ENCODE results near the gene AGTPBP1.

AGTPBP1 gene

DNA sequence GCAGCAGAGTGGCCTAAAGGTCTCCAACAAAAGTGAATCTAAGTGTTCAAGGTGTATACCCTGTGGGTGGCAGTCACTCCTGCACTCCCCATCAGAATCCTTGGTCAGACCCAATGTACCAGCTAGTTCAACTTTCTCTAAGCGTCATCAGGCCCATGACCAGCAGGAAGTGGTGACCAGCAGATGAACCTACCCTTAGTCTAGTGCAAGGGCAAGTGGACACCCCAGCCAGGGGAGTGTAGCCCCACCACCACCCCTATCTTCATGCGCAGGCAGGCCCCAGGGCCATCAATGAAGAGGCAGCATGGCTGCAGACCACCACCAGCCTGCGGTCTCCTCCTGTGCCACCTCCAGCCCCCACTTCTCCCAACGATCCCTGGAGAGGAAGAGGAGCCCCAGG is 213.1 kb downstream of the AGTPBP1 start:
- DNase-seq: no peak

DNA sequence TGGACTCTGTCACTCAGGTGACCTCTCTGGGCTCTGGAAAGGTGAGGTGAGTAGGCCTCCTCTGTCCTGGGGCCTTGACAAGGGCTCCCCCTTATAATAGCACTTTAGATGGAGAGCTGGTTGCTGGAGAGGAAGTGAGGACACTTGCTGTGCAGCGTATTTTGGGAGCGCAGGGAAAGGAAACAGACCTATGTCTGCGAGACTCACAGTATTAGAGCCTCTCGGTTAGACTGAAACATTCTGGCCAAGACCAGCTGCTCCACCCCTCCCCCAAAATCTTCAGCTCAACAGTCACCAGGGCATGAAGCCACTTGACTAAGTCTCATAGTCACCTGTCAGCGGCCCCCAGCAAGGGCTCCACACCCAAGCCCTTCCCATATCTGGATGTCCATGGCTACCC is 213.6 kb downstream of the AGTPBP1 start:
- DNase-seq: no peak

DNA sequence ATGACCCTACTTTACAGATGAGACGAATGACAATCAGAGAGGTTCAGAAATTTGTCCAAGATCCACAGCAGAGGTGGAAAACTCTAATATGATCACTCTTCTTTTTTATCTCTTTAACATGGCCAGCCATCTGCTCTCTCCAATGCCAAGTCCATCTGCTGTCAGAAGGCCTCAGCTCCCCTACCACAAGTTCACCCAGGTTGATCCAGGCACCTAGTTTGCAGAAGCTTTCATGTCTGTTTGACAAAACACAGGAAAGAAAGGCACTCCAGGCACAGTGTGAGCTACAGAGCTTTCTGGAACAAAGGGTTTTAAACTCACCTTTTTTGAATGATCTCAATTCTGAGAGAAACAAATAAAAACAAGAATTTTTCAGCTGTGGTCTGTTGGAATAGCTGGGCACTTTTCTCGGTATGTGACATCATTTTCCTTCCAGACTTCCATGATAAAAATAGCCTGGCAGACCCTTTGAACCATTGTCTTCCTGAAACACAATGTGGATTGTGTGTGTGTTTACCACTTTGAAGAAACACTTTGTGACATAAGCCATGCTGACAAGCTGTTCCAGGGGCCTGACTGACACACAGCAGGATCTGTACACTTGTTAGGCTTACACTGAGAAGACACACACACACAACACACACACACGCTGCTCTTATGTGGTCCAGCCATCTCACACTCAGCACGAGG is 214.3 kb downstream of the AGTPBP1 start:
- no peak for DNase-seq

DNA sequence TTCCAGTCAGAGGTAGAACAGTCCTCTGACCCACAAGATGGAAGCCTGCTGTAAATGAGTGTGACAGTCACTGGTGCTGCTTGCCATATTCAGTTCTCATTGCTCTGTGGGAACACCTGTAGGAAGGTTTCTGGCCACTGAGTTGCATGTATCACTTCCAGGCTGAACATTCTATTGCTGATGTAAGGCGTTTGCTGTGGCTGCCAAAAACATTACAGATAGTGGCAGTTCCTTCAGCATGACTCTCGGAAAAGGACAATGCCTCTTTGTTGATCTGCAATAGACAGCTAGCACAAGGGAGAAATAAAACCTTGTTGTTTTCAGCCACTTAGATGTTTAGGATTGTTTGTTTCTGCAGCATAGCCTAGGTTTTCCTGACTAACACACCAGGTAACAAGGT is 217.2 kb downstream of the AGTPBP1 start:
- no peak for DNase-seq

DNA sequence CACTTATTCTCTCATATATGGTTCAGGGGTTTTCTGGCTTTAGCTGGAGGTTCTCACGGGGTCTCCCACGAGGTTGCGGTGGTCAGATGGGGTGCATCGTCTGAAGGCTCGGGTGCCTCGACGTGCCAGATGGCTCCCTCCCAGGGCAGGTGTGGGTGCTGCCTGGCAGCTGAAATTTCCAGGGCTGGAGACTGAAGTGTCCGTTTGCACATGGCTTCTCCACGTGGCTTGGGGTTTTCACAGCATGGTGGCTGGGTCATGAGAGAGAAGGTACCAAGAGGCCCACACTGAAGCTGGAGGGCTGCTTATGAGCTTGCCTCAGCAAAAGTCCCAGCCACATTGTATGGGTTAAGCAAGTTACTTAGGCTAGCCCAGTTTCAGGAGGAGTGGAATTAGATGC is 218.6 kb downstream of the AGTPBP1 start:
- DNase-seq: no peak

DNA sequence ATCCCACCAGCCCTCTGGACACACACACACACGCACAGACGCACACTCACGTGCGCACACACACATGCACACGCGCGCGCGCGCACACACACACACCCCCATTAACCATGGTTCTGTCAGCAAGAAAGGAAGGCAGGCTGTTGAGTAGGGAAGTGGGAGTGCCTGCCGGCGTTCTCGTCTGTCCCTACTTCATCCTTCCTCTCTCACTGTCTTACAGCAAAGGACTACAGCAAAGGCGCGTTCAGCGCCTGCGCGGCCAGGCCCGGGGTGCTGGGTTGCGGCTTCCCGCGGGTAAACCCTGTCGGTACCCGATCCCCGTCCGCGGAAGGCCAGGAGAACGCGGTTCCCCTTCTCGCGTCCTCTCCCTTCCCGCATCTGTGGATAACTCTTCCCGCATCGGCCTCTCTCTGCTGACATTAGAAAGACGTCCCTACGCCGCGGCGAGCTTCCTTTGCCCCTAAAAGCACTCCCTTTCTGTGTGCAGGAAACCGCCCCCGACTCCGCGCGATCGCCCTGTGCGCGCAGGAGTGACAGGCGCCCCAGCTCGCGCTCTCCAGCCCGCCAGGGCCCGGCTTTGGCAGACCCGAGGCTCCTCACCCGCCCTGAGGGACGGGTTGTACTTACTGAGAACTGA is 219.2 kb downstream of the AGTPBP1 start:
- no peak for DNase-seq

DNA sequence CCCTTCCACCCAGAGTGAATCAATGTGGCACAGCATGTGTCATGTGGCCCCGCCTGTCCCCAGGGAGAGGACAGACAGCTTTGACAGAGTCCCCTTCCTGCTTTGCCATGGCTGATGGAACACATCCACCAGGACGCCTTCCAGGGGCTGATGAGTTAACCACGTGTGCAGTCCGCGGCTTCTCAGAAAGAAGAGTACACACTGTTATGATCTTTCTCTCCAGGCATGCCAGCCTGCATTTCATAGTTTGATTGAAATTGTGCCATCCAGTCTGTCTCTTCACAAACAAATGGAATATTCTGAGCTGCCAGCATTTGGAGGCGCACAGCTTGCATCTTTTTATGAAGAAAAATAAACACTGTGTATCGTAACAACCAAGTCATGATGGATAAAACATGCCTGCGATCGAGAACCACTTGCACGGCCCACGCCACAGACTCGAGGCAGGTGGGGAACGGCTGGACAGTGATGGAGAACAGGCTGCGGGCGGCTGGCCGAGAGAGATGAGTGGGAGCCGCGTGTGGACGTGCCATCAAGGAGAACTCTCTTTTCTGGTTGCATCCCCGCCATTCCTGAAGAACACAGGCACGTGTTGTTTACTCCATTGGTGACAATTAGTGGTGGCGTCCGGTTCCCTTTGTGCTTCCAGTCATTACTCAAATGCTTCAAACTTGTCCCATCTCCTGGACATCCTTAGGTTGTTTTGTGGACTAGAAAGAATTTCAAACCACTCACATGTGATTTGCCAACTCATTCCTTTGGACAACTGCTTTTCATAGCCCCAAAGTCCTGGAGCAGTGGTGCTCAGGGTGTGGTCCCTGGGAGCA is 220.2 kb downstream of the AGTPBP1 start:
- DNase-seq: no peak

DNA sequence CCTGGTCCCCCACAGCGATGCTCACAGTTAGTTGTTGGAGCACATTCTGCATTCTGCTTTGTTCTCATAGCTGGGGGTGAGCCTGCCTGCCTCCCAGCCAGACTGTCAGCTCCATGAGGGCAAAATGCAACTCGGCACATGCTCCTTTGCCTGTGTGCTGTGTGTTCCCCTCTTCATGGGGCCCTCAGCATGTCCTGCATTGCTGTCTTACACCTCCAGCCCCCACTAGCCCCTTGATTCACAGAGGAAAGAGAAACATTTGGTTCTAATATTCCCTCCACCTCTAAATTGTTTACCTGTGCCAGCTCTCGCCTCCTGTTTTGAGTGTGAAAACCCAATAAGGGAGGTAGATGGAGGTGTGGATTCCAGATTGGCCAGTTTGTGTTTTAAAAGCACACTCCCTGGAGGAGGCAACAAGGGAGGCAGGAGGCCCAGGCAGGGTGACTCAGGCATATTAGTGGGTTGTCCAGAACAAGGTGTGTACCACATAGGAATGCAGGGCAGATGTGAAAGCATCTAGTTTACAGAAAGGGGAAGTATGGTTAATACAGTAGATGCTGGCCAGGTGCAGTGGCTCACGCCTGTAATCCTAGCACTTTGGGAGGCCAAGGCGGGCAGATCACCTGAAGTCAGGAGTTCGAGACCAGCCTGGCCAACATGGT is 224.6 kb downstream of the AGTPBP1 start:
- no peak for DNase-seq

DNA sequence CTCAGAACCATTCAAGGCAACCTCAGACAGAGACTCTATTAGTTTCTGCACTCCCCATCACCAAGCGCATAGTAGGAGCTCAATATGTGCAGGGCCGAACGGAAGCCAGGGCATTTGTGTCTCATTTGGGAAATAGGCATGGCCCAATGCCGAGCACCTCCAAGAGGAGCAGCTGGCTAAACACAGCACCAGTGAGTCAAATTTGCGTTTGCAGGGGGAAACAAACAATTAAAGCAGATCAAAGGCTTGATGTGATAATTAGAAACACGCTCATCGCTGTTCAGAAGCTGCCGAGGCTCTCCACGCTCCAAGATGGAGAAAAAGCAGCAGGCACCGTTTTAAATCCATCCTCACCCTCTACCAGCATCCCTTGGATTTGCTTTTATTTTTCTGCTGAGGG is 225.3 kb downstream of the AGTPBP1 start:
- no peak for DNase-seq

DNA sequence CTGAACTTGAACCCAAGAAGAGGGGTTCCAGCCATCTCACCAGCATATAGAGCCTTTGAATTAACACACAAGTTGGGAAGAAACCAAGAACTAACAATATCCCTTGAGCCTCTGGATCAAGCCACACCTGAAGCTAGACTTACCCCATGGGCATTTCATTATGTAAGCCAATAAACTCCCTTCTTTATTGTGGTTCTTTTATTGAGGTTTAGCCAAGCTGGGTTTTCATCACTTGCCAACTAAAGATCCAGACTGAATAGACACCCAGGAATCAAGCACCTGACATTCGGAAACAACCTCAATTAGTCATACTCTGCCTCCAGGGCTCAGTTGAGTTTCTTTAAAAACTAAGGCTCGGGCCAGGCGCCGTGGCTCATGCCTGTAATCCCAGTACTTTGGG is 226.7 kb downstream of the AGTPBP1 start:
- no peak for DNase-seq

DNA sequence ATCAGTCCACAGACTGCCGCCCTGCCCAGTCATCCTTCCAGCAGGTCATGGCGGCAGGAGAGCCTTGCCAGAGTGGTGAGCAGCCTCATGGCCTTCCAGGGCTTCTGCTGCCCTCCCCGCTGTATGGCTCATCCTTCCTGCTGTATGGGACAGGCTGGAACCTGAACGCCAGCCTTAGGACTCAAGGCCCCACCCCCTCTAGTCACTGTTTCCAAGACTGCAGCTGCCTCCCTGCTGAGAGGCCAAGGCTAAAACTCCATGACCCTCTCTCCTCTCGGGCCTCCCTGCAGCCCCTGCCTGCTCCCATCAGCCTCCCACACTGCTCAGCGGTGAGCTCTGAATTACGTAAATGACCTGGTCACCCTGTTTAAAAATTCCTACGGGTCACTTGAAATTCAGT is 227.5 kb downstream of the AGTPBP1 start:
- no peak for DNase-seq

DNA sequence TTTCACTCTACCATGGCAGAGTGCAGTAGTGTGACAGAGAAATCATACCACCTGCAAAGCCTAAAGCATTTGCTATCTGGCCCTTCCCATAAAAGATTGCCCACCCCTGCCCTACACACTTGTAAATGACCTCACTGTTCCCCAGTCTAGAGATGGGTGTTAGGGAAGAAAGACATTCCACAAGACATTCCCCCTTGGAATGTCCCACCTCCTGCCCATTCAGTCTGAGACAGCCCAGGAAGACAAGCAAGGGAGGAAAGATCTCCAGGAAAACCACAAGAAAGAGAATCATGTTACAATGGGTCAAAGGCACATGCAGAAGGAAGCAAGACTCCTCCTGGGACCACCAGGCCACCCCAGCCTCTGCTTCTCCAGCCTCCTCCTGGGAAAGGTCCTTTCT is 230.0 kb downstream of the AGTPBP1 start:
- no peak for DNase-seq

DNA sequence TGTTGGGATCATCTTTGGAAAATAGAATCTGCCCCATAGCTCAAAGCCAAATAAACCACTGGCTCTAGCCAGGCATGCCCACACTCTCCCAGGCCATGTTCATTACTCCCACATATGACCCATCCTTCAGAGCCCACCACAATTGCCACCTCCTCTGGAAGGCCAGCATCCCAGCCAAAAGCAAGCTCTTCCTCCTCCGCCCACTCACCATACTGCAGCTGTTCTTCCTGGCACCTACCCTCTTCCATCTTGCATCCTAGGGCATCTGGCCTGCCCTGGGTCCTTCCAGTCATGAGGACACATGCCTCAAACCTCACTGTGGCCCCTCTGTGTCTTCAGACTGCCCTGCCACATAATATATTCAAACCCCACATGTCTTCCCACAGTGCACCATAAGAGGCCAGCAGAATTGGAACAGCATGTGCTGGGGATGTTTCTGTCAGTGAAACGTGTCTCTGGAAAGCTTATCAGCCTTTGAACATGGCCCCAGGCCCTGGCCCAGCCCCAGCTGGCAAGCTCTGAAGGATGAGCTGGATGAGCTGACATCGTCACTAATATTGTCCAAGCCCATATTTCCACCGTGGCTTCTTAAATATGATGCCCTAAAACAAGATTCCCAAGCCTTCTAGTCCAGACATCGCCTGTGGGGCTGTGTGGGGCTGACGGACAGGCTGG is 230.8 kb downstream of the AGTPBP1 start:
- no peak for DNase-seq

DNA sequence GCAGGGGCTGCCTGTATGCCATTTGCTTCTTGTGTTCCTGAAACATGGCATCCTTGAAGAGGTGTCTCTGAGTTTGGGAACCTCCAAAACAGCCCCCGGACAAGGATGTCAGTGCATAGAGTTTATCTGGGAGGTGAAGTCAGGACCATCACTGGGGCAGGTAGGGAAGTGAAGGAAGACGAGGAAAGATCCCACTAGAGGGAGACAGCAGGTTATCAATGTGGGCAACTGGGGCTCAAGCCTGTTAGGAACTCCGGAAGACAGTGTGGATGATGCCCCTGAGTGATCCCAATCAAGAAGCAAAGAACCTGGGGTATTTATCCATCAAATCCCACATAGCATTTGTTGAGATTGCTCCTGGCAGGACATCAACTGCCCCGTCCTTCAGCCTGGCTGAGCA is 233.1 kb downstream of the AGTPBP1 start:
- no peak for DNase-seq

DNA sequence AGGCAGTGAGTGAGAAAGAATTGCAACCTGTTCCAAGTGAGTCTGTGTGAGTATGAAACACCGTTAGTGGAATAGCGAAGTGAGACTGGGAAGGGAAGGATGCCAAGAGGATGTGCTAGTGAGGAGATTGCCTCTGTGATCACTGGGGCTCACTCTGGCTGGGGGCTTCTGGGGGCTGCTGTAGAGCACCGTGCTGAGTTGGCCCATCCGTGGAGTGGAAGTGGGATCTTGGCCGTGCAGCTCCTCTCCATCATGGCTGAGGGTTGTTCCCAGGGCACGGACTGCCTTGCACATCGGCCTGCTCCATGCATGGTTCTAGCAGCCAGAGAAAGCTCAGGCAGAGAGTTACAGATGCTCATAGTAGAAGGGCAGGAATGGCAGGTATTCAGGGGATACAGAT is 236.1 kb downstream of the AGTPBP1 start:
- no peak for DNase-seq

DNA sequence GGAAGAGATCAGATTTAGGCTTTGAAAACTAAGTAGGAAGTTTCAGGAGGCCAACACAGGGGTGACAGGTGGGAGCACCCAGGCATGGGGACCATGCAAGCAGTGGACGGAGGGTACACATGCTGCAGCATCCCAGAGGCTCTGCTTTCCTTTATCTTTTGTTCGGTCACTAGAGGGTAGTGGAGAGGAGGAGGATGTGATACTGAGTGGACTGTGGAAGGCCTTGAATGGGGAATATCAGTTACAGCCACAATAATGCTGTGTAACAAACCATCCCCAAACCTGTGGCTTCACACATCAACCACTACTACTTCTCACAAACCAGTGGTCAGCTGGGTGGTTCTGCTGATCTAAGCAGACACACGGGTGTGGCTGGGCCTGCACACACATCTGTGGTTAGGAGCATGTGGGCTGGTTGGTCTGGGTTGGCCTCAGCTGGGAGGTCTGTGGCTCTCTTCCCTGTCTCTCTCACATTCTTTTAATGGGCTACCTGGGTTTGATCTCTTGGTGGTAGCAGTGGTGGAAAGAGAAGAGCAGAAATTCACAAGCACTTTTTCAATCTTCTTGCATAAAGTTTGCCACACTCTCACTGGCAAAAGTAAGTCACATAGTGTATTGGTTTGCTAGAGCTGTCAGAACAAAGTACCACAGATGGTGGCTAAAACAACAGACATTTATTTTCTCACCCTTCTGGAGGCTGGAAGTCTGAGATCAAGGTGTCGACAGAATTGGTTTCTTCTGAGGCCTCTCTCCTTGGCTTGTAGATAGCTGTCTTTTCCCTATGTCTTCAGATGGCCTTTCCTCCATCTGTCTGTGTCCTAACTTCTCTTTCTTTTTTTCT is 238.7 kb downstream of the AGTPBP1 start:
- DNase-seq: no peak

DNA sequence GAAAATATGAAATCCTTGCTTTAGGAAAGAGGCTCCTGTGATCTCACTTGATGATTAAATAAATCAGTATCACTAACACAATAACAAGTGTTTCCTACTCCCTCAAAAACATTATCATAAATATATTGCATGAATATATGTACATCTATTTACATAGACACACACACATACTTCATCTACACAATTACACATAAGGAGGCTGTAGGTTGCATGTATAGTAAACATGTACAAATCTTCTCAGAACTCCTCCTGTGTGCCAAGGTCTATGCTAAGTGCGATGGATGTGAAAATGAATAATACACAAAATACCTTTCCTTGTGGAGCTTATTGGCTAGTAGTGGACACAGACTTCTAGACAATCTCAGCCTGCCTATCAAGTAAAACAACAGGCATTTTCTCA is 239.9 kb downstream of the AGTPBP1 start:
- no peak for DNase-seq

DNA sequence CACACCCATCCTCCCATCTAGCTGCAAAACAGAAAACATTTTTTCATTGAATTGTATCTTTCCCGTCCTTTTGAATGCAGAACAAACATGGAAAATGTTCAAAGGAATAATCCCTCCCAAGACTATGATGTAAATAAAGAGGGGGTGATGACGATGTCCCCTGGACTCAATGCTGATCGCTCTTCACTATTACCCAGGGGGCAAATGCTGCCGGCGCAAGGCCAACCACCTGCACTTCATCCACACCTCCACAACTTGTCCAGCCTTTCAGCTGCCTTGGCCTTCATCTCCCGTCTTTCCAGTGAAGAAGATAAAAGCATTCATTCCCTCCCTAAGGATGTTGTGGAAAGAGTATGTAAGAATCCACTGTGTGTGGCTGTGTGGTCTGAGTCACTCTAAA is 240.3 kb downstream of the AGTPBP1 start:
- no peak for DNase-seq
